Activated gamma-delta T cell (primary cell): ENCODE results near the gene KLF13.

Experiments used
- DNase-seq: peaks from one replicate; lab custom pipeline; 2025; lab: John Stamatoyannopoulos, UW

Gene KLF13

DNA sequence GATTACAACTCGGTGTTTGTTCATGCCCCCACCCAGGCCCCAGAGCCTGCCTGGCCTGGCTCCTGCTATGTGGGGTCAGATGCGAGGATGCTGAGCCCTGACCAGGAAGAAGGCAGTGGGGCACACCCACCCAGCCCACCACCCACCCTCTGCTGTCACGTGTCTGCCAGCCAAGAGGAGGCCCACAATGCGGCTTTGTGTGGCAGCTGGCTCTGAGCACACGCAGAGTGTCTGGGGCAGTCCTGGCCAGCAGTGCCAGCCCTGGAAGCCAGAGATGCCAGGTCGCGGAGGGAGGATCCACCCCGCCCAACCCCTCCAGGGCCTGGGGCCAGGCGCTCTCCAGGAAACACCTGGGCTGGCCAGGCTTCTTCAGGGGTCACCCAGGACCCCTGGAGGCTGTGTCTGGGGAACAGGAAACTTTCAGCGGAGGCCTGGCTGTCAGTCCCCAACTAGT lies 26.4 kb upstream of the KLF13 start:
- no peak for DNase-seq

DNA sequence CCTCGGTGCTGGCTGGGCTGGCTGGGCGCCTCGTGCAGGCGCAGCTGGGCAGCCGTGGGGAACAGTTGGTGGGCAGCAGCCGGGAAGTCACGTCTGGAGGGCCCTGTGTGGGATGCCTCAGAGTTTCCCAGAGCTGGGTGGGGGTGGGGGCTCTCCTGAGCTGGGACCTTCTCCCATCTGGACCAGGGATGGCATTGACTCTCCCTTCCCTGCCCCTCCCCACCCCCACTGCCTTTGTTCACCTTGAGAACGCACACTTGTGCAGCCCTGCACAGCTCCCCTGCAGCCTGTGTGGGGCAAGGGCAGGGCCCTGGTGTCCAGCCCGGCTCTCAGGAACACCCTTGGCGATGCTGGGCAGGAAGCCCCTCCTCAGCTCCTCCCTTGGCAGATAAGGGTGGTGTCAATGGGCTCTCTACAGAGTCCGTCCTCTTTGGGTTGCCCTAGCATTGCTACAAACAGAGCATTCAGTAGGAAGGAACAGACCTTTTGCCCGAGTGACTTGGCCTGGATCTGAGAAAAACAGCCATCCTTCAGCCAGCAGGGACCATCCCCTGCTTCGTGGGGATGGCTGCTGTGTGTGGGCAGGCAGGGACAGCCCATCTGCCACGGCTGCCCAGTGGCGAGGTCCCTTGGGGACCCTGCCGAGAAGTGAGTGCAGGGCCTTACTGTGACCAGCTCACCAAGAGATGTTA lies 25.5 kb upstream of the KLF13 start:
- no peak for DNase-seq

DNA sequence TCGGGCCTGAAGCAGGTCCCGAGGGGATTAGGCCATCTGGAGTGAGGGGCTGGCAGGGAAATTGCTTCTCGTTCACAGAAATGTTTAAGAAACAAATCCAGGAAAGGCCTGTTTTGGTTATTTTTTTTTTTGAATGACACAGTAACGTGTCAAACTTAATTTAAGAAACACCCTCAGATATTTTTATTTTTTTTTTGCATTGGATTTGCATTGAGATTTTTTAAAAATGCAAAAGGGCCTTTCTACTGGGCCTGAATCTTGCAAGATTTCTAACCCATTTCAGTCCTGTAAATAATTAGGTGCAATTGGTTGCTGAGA lies 25.0 kb upstream of the KLF13 start:
- no peak for DNase-seq

DNA sequence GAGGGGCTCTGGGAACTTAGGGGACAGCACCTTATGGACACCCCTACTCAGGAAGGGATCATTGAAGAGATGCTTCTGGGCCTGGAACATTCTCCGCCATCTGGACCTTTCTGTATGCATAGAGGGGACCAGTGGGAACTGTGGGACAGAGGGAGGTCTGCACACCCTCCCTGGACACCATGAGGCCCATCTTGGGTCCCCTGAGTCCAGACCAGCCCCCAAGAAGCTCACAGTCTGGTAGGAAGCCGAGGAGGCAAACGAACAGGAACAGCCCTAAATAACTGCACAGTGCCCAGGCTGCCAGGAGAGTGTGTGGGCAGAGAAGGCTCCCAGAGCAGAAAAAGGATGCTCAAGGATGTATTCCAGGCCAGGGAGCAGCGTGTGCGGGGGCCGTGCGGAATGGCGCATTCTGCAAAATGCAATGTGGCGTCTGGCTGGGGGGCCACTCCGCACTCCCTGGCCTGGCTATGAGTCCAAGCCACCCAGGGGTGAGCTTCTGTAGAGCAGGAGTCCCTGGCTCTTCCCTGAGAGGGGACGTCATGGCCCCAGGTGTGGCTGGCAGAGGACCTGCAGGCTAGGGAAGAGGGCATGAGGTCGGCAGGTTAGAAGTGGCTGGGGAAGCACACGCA lies 24.5 kb upstream of the KLF13 start:
- DNase-seq = no peak

DNA sequence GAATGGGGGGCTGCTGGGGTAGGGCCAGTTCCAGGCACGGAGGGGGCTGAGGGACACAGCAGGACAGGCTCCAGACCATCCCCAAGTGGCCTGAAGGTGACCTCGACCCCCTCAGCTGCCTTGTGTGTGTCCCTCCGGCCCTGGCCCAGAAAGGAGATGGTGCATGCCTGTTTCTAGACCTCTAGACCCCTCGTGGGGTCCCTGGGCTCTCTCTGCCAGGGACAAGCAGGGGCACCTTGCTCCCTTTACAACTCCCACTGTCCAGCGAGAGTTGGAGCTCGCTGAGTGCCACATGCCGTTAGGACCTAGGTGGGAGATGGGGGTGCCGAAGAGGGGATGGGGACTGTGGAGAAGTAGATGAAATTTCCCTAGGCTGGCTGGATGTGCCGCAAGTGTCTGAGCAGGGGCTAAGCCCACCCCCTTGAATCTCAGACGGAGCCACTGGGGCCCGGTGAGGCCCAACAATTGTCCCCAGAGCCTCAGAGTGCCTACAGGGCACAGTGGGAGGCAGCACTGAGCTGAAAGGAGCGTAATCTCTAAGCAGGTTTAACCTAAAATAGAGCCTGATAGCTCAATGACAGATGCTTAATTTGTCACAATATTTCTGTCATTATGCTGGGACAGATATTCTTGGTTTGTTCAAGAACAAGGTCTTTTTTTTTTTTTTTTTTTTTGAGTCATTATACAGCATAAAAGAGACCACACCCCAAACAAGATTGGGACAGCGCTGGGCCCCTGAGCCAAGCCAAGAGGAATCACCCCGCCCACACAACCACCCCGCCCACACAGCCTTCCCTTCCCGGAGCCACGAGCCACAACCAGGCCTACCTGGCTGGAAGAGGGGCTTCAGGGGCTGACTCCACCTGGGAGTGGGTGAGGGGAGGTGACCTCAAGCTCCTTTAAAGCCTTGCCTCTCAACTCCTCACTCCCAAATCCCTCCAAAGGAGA lies 23.6 kb upstream of the KLF13 start:
- DNase-seq = no peak

DNA sequence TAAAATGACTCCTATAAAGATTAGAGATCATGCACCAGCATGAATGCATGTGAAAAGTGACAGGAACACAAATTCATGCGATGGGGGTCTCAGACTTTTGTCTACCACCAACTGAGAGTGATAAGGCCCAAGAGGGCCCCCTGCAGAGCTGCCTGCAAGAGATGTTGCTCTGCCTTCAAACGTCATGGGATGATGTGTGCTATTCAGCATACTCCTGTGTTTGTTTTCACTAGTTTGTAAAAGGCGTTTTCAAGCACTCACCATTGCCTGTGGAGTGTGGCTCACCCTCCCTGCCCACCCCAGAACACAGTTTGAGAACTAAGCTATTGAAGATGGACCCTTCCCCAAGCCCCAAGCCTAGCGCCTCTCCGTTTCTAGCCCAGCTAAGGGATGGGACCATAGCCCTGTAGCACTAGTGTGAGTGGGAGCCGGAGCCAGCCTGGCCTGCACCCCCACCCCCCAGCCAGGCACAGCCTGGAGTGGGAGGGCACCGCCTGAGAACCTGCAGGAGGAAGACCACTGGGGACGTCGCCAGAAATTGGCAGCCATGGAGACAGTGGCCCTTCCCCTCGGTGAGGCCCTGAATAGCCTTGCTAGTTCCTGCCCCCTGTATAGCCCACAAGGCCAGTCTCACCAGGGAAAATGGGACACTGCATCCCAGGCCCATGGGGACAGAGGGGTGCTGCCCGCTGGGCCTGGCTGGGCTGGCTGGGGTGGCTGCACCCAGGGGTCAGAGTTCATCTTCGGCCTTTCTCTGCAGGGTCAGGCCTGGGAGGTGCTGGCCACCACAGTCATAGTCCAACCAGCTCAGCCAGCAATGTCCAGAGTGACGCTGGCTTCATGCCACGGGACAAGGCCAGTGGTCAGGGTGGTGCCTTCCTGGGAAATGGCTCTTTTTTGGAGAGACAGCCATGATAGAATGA lies 22.6 kb upstream of the KLF13 start:
- DNase-seq = no peak

DNA sequence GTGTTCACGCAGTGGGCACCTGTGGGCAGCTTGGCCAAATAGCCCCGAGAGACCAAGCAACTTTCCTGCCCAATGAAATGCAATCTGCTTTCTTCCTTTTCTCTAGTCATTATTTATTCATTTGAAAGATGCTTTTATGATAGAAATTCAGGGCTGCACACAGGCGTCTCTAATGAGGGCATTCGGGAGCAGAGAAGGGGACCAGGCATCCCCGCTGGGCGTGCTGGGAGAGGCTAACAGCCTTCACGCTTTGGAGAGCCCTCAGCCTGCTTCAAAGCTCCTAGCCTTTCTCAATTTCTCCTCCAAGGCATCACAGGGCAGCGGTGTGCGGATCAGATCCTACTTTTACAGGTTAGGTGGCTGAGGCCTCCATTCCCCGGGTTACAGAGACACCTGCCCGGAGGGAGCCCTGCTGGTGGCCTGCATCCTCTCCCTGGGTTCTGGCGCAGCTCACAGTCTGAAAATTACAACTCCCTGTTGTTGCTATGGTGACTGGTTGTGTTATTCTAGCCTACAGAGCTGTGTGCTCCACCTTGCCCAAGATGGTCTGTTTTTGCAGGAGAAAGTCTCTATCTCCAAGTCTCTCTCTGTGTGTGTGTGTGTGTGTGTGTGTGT lies 21.8 kb upstream of the KLF13 start:
- DNase-seq = no peak

DNA sequence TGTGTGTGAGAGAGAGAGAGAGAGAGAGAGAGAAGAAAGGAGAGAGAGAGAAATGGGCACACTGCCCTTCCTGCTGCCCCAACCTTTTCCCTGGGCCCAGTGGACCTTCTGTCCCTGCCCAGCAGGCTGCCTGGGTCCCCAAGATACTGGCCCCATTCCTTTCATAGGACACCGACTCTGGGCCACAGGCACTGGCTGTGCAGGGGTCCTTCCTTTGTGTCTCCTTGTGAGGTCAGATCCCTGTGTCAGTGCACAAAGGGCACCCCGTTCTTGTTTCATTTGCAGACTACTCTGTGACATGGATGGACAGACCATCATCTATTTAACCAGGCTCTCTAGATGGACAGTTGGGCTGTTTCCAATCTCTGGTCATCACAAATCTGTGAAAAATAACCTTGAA lies 21.3 kb upstream of the KLF13 start:
- no peak for DNase-seq

DNA sequence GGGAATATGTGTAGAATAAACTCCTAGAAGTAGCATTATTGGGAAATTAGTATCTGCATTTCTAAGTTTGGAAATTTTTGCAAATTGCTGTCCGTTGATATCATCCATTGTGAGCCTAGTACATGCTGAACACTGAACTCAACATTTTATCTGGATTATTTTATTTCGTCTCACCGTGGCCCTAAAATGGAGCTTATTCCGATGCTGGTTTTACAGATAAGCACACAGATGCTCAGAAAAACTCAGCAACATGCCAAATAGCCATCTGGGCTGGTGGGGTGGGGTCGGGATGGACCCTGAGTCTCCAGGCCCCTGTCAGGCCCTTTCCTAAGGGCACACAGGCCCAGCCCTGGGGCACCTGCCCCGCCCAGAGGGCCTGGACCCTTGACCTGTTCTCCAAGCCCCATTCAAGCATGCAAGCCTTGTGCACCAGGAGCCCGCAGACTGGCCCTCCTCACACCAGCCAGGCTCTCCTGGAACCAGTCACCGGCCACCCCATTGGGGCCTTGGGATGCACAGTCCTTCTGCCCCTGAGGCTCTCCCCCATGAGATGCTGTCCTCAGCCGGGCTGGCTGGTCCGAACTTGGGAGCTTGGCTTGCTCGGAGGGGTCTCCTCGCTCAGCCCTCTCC lies 20.7 kb upstream of the KLF13 start:
- no peak for DNase-seq

DNA sequence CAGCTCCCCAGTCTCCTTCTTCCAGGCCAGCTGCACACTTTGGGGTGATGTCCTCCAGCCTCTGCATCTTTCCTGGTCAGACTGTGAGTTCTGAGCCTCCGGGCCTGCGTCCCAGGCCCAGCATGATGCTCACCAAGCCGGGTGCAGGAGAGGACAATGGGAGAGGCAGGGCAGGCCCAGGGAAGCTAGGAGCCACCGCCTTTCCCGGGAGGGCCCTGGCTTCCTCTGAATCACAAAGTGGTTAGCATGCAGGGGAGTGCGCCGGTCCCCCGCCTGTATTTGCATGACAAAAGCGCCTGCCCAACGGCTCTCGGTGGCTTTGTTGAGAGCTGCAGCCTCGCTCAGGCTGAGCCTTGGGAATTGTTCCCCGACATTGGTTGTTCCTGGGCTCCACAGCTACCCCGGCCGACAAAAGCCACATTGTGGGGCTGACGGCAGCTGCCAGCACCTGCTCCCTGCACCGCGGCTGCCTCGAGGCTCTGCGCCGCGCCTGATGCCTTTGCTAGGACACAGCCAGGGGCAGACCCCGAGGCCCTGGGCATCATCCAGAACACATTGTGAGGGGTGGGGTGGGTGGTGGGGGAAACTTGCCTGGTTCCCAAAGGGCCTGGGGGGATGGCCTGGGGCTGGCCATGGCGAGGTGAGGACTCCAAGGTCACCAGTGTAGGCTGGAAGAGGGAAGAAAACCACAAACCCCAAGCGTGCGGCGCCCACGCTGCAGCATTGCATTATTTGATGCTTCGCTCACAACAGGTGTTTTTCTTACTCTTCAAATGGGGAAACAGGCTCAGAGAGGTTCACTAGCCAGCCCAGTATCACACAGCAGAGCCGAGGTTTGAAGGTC lies 20.0 kb upstream of the KLF13 start:
- no peak for DNase-seq

DNA sequence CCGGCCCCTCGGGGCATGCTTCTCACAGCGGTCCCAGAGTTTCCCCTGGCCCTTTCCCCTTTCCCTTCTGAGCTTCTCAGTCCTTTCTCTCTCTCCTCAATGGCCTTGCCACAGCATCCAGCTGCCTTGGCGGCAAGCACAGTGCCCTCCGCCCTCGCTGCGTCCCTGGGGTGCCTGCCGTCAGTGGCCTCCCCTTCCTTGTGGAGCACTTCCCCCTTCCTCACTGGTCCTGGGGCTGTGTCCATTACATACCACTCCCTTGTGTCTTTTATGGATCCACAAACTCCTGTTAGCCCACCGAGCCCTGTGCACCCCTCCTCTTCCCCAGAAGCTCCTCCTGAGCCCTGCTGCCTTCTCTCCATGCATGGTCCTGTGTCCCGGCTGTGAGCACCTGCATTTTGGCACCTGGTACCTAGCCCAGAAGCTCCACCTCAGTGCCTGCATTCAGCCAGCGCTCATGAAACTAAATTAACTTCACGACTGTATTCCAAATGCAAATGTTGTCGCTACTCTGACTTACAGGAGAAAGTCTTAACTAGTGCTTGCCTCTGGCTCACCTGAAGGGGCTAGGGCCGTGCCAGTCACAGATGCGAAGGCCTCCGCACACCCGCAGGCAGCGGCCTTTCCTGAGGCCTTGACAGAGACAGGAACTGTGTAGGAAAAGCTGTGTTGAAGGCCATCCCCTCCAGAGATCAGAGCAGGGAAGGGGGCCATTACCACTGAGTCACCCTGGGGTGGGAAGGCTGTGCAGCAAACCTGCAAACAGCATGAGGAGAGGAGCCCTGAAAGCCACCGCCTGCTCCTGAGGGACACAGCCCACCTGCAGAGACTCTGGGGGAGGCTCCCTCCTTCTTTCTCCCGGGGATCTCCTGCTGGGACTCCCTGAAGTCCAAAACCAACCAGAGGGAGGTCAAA lies 19.1 kb upstream of the KLF13 start:
- no peak for DNase-seq

DNA sequence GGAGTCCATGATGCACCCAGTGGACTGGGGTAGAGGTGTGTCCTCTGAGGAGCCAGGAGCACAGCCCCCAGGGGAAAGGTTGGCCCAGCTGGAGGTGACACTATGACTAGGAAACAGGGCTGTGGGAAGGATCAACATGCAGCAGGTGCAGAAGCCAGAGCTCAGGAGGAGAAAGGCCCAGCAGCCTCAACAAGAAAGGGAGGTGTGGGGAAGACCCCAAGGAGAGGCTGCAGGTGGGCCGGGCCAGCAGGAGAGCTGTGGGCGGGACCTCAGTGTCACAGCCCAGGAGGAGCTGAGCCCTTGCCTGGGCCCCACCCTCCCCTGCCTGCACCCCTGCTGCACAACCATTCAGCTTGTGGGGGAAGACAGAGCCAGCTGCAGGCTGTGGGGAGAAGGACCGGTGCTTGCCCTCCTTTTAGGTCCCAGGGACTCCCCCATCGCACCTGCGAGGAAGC lies 18.4 kb upstream of the KLF13 start:
- DNase-seq = no peak

DNA sequence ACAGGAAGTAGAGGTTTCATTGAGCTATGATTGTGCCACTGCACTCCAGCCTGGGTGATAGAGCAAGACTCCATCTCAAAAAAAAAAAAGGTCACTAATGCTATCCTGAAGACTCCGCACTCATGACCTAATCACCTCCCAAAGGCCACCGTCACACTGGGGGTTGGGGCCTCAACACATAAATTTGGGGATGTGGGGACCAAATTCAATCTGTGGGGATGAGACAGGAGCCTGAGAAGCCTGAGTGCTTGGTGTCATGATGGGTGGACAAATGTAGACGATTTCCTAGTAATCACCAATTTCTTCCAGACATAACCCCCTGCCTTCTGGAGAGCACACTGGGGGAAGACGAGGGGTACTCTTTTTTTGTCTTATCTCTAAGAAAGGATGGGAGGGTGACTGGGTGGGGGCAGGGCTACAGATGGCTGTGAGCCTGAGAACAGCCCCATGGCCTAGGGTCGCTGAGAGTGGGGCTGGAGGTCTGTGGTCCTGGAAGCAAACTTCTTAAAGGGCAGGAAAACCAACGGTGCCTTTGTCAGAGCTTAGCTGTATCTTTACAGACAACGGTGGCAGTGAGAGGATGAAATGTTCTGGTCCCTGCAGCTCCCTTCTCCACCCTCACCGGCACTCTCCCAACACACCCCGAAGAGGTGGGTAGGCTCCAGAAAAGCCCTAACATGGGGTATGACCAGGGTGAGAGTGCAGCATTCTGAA lies 16.6 kb upstream of the KLF13 start:
- no peak for DNase-seq

DNA sequence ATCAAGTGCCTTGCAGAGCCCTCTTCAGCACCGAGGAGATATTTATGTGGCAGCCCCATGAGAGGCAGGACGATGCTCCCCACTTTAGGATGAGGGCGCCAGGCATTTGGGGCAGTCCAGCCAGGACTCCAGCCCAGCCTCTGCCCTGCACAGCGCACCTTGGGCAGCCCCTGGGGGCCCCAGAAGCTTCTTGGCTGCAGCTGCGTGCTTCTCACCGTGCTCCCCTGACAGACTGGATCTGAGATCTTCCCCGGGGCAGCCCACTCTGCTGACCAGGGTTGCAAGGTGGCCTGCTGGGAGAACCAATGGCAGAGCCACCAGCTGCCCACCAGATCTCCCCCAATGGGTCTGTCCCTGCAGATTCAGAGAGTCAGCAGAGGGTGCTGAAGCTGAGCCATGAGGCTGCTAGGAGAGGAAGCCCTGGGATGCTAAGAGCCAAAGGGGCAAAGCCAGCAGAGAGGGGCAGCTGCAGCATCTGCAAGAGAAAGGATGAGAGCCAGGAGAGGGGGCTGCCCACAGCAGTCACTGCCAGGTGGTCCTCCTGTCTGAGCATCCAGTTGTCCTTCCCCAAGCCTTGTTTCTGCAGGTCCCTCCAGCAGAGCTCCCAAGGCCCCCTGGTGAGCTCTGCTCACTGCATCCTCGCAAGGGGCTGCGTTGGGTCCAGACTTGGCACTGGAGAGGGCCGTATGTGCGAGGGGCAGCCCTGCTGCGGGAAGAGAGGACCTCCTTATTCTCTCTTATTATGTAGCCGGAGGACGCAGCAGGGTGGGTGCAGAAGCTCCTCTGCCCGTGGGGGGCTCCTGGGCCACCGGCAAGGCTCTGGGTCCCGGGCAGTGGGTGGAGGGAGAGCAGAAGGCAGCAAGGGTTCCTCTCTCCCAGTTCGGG lies 14.7 kb upstream of the KLF13 start:
- no peak for DNase-seq

DNA sequence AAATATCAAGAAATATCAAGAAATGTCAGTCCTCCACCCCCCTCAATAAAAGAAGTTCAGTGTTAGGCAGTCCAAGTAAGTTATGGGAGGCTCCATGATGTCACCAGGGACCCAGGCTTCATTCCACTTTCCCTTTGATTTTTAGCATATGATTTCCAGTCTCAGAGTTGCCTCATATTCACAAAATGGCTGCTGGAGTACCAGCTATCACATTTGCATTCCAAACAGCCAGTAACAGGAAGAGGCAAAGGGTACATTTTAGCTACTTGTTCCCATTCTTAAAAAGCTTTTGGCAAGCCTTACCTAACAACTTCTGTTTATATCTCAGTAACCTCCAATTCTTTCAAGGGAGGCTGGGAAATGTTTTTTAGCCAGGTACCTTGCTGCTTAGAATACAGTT lies 13.4 kb upstream of the KLF13 start:
- DNase-seq = no peak

DNA sequence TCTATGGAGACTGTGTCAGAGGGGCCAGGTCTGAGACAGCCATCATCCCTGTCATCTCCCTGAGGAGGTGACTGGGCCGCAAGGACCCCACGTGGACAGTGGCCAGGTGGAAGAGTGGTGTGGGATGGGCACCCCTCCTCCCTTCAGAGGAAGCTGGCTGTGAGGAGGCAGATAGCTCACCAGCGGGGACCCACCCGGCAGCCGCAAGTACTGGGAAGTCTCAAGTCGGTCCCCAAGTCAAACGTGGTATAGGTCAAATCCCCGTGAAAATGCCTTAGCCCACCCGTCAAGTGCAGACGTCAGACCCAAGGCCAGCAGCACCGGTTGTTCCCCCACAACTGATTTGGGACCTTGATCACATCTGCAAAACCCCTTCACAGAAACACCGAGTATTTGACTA lies 12.3 kb upstream of the KLF13 start:
- DNase-seq = no peak

DNA sequence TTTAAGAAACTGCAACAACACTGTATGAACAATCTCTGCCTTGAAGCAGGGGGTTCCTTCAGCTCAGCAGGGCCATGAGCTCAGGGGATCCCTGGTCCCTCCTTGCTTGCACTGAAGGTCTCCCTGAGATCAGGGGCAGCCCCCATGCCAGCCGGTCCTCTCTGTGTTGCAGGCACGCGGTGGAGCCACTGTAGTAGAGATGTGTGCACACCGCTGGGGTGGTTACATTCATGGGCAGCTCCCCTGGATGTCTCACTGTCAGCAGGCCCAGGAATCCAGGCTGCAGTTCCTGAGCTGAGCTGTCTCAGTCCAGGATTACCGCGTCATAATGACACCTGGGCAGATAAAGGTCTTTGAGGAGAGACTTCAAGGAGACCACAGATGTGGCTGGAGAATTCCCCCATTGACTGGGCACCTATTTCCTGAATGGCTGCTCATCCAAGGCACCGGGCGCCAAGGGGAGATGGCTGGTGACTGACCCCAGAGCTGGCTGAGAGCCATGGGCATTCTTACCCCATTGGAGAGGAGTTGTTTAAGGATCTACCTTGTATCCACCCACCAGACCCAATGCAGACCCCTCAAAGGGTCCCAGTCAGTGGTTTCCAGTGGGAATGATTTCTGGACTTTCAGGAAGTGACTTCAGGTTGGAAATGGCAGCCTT lies 10.4 kb upstream of the KLF13 start:
- DNase-seq = no peak
